ENCODE data around the gene ADAMTS12.
"Not testable (repeated sequence)": the region's sequence is repeated elsewhere in the genome, so short reads cannot be mapped to it uniquely, and the experiment has no call there.

ADAMTS12 gene

GRCh38 chr5:33914844-33915243, 23.1 kb upstream of the ADAMTS12 start:
- DNase-seq (ENCODE audit: low read depth in 4 of 4, low spot score in 1 of 4): not testable (repeated sequence)

GRCh38 chr5:33906248-33906647, 14.5 kb upstream of the ADAMTS12 start:
- not testable (repeated sequence) for DNase-seq (ENCODE audit: low read depth in 4 of 4, low spot score in 1 of 4)

- no peak for DNase-seq (ENCODE audit: low read depth in 4 of 4, low spot score in 1 of 4)
Observed at GRCh38 chr5:33905381-33905780, 13.6 kb upstream of the ADAMTS12 start.

- DNase-seq (ENCODE audit: low read depth in 4 of 4, low spot score in 1 of 4): no peak
Observed at GRCh38 chr5:33903118-33903517, 11.3 kb upstream of the ADAMTS12 start.

GRCh38 chr5:33901156-33901555, 9.4 kb upstream of the ADAMTS12 start:
- no peak for DNase-seq (ENCODE audit: low read depth in 4 of 4, low spot score in 1 of 4)

- DNase-seq (ENCODE audit: low read depth in 4 of 4, low spot score in 1 of 4): no peak
Observed at GRCh38 chr5:33894566-33894965, 2.8 kb upstream of the ADAMTS12 start.

- no peak for DNase-seq (ENCODE audit: low read depth in 4 of 4, low spot score in 1 of 4)
Observed at GRCh38 chr5:33892620-33893137, 889 bp upstream of the ADAMTS12 start.

- no peak for DNase-seq (ENCODE audit: low read depth in 4 of 4, low spot score in 1 of 4)
Observed at GRCh38 chr5:33891446-33891787, 373 bp downstream of the ADAMTS12 start.

- DNase-seq (ENCODE audit: low read depth in 4 of 4, low spot score in 1 of 4): no peak
Observed at GRCh38 chr5:33890131-33891032, 1.4 kb downstream of the ADAMTS12 start.

- no peak for DNase-seq (ENCODE audit: low read depth in 4 of 4, low spot score in 1 of 4)
Observed at GRCh38 chr5:33888587-33888986, 3.2 kb downstream of the ADAMTS12 start.

GRCh38 chr5:33887268-33887667, 4.5 kb downstream of the ADAMTS12 start:
- no peak for DNase-seq (ENCODE audit: low read depth in 4 of 4, low spot score in 1 of 4)

- DNase-seq (ENCODE audit: low read depth in 4 of 4, low spot score in 1 of 4): no peak
Observed at GRCh38 chr5:33886283-33886682, 5.5 kb downstream of the ADAMTS12 start.

GRCh38 chr5:33885679-33886078, 6.1 kb downstream of the ADAMTS12 start:
- no peak for DNase-seq (ENCODE audit: low read depth in 4 of 4, low spot score in 1 of 4)

- no peak for DNase-seq (ENCODE audit: low read depth in 4 of 4, low spot score in 1 of 4)
Observed at GRCh38 chr5:33883482-33883881, 8.3 kb downstream of the ADAMTS12 start.

- DNase-seq (ENCODE audit: low read depth in 4 of 4, low spot score in 1 of 4): no peak
Observed at GRCh38 chr5:33880319-33880718, 11.5 kb downstream of the ADAMTS12 start.

GRCh38 chr5:33877449-33877848, 14.3 kb downstream of the ADAMTS12 start:
- DNase-seq (ENCODE audit: low read depth in 4 of 4, low spot score in 1 of 4): no peak

GRCh38 chr5:33867241-33867640, 24.5 kb downstream of the ADAMTS12 start:
- DNase-seq (ENCODE audit: low read depth in 4 of 4, low spot score in 1 of 4): no peak

- DNase-seq (ENCODE audit: low read depth in 4 of 4, low spot score in 1 of 4): not testable (repeated sequence)
Observed at GRCh38 chr5:33859177-33859576, 32.6 kb downstream of the ADAMTS12 start.

- DNase-seq (ENCODE audit: low read depth in 4 of 4, low spot score in 1 of 4): no peak
Observed at GRCh38 chr5:33857037-33857436, 34.8 kb downstream of the ADAMTS12 start.

GRCh38 chr5:33855396-33855795, 36.4 kb downstream of the ADAMTS12 start:
- no peak for DNase-seq (ENCODE audit: low read depth in 4 of 4, low spot score in 1 of 4)

GRCh38 chr5:33854733-33855151, 37.0 kb downstream of the ADAMTS12 start:
- DNase-seq (ENCODE audit: low read depth in 4 of 4, low spot score in 1 of 4): no peak

- no peak for DNase-seq (ENCODE audit: low read depth in 4 of 4, low spot score in 1 of 4)
Observed at GRCh38 chr5:33852837-33853236, 39.0 kb downstream of the ADAMTS12 start.

- DNase-seq (ENCODE audit: low read depth in 4 of 4, low spot score in 1 of 4): no peak
Observed at GRCh38 chr5:33852319-33852718, 39.5 kb downstream of the ADAMTS12 start.

Data from stimulated activated CD4-positive, alpha-beta T cell treated with anti-CD3 and anti-CD28 coated beads, Interleukin-1b, Interleukin-23, amount 100 ng/mL, for 24 hours (primary cell).